ENCODE data around the gene THSD8.
"Not testable (repeated sequence)": the region's sequence is repeated elsewhere in the genome, so short reads cannot be mapped to it uniquely, and the experiment has no call there.

The THSD8 gene

GRCh38 chr19:12817810-12818209 is 15.9 kb downstream of the THSD8 start:
- not testable (repeated sequence) for H3K27ac Mint-ChIP-seq, H3K4me3 Mint-ChIP-seq

GRCh38 chr19:12821761-12822160 is 19.9 kb downstream of the THSD8 start:
- Mint-ChIP-seq H3K4me1 (ENCODE audit: low read depth) (peaks cover 6% of the 10 kb centered on the region), H3K9me3 (no peaks in the 10 kb centered on the region), H3K36me3 (ENCODE audit: low read depth) (no peaks in the 10 kb centered on the region), H3K4me3 (no peak overlapping the region), H3K27me3 (peaks cover 16% of the 10 kb centered on the region), H3K27ac (no peak overlapping the region)

More at GRCh38 chr19:12817810-12818209, 15.9 kb downstream of the THSD8 start:
- H3K27me3 Mint-ChIP-seq; H3K4me1 Mint-ChIP-seq (ENCODE audit: low read depth); H3K9me3 Mint-ChIP-seq: not testable (repeated sequence)
- peaks cover 16% of the 10 kb centered on the region for H3K36me3 Mint-ChIP-seq (ENCODE audit: low read depth)

- no peak overlapping the region for H3K4me3 Mint-ChIP-seq
- no peak overlapping the region for H3K27ac Mint-ChIP-seq
- peaks cover 48% of the 10 kb centered on the region for H3K27me3 Mint-ChIP-seq
Observed at GRCh38 chr19:12825254-12826131, 23.6 kb downstream of the THSD8 start.

GRCh38 chr19:12828494-12828893 is 26.6 kb downstream of the THSD8 start:
- H3K27ac Mint-ChIP-seq, result no peak overlapping the region
- H3K4me3 Mint-ChIP-seq, result no peak overlapping the region
- no peaks in the 10 kb centered on the region for H3K9me3 Mint-ChIP-seq
- peaks cover 25% of the 10 kb centered on the region for H3K4me1 Mint-ChIP-seq (ENCODE audit: low read depth)
- peaks cover 77% of the 10 kb centered on the region for H3K27me3 Mint-ChIP-seq
- no peaks in the 10 kb centered on the region for H3K36me3 Mint-ChIP-seq (ENCODE audit: low read depth)

More at GRCh38 chr19:12825254-12826131, 23.6 kb downstream of the THSD8 start:
- Mint-ChIP-seq H3K9me3 (no peaks in the 10 kb centered on the region), H3K36me3 (ENCODE audit: low read depth) (no peaks in the 10 kb centered on the region), H3K4me1 (ENCODE audit: low read depth) (peaks cover 9% of the 10 kb centered on the region)

GRCh38 chr19:12833418-12833737 is 31.5 kb downstream of the THSD8 start:
- Mint-ChIP-seq H3K27me3 (peaks cover 83% of the 10 kb centered on the region), H3K9me3 (no peaks in the 10 kb centered on the region), H3K4me1 (ENCODE audit: low read depth) (peaks cover 40% of the 10 kb centered on the region), H3K27ac (no peak overlapping the region), H3K4me3 (peak overlapping the region; percentile 30), H3K36me3 (ENCODE audit: low read depth) (no peaks in the 10 kb centered on the region)

GRCh38 chr19:12833738-12834565 is 32.1 kb downstream of the THSD8 start:
- H3K4me3 Mint-ChIP-seq, result peak overlapping the region; percentile 28
- peaks cover 39% of the 10 kb centered on the region for H3K4me1 Mint-ChIP-seq (ENCODE audit: low read depth)
- peaks cover 78% of the 10 kb centered on the region for H3K27me3 Mint-ChIP-seq
- H3K9me3 Mint-ChIP-seq, result no peaks in the 10 kb centered on the region
- H3K27ac Mint-ChIP-seq, result no peak overlapping the region
- no peaks in the 10 kb centered on the region for H3K36me3 Mint-ChIP-seq (ENCODE audit: low read depth)

- Mint-ChIP-seq H3K4me1 (ENCODE audit: low read depth) (peaks cover 44% of the 10 kb centered on the region), H3K4me3 (peak within 1 kb of the TSS; percentile 30), H3K36me3 (ENCODE audit: low read depth) (no peaks in the 10 kb centered on the region), H3K27me3 (peaks cover 81% of the 10 kb centered on the region), H3K9me3 (no peaks in the 10 kb centered on the region), H3K27ac (no peak within 1 kb of the TSS)
Observed at GRCh38 chr19:12834566-12834943, 32.7 kb downstream of the THSD8 start, which contains the start of gene RTBDN. RTBDN (minus strand) TSS chr19:12834579; CDS start chr19:12829979, 4,600 bp downstream.

GRCh38 chr19:12834976-12835757 is 33.3 kb downstream of the THSD8 start:
- Mint-ChIP-seq H3K27ac (no peak overlapping the region), H3K27me3 (peaks cover 81% of the 10 kb centered on the region), H3K36me3 (ENCODE audit: low read depth) (no peaks in the 10 kb centered on the region), H3K4me3 (peak overlapping the region; percentile 28), H3K9me3 (no peaks in the 10 kb centered on the region), H3K4me1 (ENCODE audit: low read depth) (peaks cover 47% of the 10 kb centered on the region)

- Mint-ChIP-seq H3K9me3 (no peaks in the 10 kb centered on the region), H3K4me1 (ENCODE audit: low read depth) (peaks cover 58% of the 10 kb centered on the region), H3K27ac (no peak overlapping the region), H3K27me3 (peaks cover 80% of the 10 kb centered on the region), H3K36me3 (ENCODE audit: low read depth) (no peaks in the 10 kb centered on the region), H3K4me3 (peak overlapping the region; percentile 23)
Observed at GRCh38 chr19:12836529-12836863, 34.6 kb downstream of the THSD8 start.

- Mint-ChIP-seq H3K9me3 (no peaks in the 10 kb centered on the region), H3K27me3 (peaks cover 79% of the 10 kb centered on the region), H3K36me3 (ENCODE audit: low read depth) (no peaks in the 10 kb centered on the region), H3K4me1 (ENCODE audit: low read depth) (peaks cover 54% of the 10 kb centered on the region), H3K27ac (peak overlapping the region; percentile 26), H3K4me3 (peak overlapping the region; percentile 28)
Observed at GRCh38 chr19:12837225-12837624, 35.4 kb downstream of the THSD8 start.

GRCh38 chr19:12838182-12838885 is 36.5 kb downstream of the THSD8 start, which contains the start of gene MAST1:
MAST1 (plus strand) TSS chr19:12838515; CDS start chr19:12838573, 58 bp downstream.
- H3K36me3 Mint-ChIP-seq (ENCODE audit: low read depth), result no peaks in the 10 kb centered on the region
- H3K9me3 Mint-ChIP-seq, result no peaks in the 10 kb centered on the region
- peaks cover 46% of the 10 kb centered on the region for H3K4me1 Mint-ChIP-seq (ENCODE audit: low read depth)
- H3K4me3 Mint-ChIP-seq, result peak within 1 kb of the TSS; percentile 58
- peak within 1 kb of the TSS; percentile 26 for H3K27ac Mint-ChIP-seq
- peaks cover 75% of the 10 kb centered on the region for H3K27me3 Mint-ChIP-seq

- Mint-ChIP-seq H3K4me3 (peak overlapping the region; percentile 58), H3K4me1 (ENCODE audit: low read depth) (peaks cover 45% of the 10 kb centered on the region), H3K27me3 (peaks cover 76% of the 10 kb centered on the region), H3K9me3 (no peaks in the 10 kb centered on the region), H3K27ac (no peak overlapping the region), H3K36me3 (ENCODE audit: low read depth) (no peaks in the 10 kb centered on the region)
Observed at GRCh38 chr19:12838886-12839756, 37.3 kb downstream of the THSD8 start.
